GM20431 (cell line): ENCODE results near the gene LIG3.
"Not testable (repeated sequence)": the region's sequence is repeated elsewhere in the genome, so short reads cannot be mapped to it uniquely, and the experiment has no call there.

Experiments used
- in situ Hi-C: fragments of 300-500 bp; cut with MseI, MboI; formaldehyde crosslinking; loops from one replicate; pipeline ENCODE4 v1.15.0; 2020; ENCODE audit warnings: low sequenced_read_pairs; ENCODE audit not compliant: unreplicated experiment

Gene LIG3

DNA sequence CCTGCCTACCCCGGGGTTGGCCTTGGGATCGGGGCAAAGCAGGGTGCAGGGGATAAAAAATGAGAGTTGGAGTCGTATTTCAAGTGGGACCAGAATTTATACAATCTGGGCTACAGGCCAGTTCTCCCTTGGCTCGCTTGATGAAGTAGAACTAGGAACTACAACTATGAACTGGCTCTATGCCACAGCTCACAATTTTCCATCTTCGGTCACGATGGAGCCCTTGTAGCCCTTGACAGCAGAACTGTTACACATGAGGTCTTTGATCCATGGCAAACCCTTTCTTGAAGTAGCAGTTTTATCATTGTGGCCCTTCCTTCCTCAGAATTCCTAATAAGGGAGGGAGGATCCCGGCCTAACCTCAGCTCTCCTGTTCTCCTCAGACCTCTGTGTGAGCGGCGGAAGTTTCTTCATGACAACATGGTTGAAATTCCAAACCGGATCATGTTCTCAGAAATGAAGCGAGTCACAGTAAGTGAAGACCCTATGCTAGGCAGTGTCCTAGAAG lies 17.1 kb downstream of the LIG3 start:
- in situ Hi-C loops = loop anchor here (5.0 kb wide), 1 partner anchor 125 kb away; the partner anchor contains the start of gene FNDC8

DNA sequence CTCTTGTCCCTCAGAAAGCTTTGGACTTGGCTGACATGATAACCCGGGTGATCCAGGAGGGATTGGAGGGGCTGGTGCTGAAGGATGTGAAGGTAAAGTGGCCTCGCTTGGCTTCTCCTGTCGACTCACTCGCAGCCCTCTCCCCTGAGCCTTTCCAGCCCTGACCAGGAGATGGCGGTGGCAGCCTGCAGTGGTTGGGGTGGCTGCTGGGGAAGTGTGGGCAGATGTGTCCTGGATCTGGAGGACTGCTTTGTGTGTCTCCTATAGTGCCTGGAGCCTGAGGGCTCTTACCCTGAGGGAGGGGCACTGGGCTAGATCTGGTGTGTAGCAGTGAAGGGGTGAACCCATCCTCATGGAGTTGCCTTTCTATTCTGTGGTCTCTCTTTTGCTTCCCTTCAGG lies 17.9 kb downstream of the LIG3 start:
- in situ Hi-C loops = loop anchor here (5.0 kb wide), 1 partner anchor 124 kb away; the partner anchor contains the start of gene FNDC8

DNA sequence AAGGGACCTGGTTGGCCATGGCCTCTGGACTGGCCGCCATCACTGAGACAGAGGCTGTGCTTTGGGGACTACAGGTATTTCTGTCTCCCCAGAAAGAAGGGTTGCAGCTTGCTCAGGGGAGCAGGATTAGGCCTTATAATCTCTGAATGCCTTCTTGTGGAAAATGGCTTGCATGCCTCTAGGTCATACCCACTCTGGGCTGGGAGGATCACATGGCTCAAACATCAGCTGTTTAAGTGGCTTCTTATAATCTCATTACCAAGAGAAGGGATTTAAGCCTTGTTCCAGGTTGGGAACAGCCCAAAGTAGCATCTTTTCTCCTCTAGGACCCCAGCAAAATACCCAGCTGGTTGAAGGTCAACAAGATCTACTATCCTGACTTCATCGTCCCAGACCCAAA lies 19.1 kb downstream of the LIG3 start:
- in situ Hi-C loops = loop anchor here (5.0 kb wide), 1 partner anchor 123 kb away; the partner anchor contains the start of gene FNDC8

DNA sequence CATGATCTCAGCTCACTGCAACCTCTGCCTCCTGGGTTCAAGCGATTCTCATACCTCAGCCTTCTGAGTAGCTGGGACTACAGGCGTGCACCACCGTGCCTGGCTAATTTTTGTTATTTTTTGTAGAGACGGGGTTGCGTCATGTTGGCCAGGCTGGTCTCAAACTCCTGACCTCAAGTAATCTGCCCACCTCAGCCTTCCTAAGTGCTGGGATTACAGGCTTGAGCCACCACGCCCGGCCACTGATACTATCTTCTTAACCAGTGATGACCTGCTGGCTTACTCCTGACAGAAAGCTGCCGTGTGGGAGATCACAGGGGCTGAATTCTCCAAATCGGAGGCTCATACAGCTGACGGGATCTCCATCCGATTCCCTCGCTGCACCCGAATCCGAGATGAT lies 20.7 kb downstream of the LIG3 start:
- in situ Hi-C loops = not testable (repeated sequence)

DNA sequence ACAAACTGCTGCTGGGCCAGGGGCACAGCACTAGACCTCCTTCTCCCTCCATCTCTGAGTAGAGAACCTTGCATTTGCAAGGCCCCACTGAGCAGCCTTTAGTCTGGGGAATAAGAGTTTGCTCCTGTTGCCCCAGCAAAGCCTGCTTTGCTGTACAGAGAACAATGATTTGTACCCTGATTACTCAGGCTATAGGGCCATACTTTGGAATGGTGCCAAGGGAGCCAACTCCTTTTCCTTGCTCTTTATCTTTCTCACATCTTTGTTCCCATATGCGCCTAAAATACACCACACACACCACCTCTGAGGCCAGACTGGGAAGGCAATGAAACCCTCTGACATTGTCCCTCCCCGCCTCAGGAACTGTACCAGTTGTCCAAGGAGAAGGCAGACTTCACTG lies 21.2 kb downstream of the LIG3 start:
- in situ Hi-C loops = no loop called here

DNA sequence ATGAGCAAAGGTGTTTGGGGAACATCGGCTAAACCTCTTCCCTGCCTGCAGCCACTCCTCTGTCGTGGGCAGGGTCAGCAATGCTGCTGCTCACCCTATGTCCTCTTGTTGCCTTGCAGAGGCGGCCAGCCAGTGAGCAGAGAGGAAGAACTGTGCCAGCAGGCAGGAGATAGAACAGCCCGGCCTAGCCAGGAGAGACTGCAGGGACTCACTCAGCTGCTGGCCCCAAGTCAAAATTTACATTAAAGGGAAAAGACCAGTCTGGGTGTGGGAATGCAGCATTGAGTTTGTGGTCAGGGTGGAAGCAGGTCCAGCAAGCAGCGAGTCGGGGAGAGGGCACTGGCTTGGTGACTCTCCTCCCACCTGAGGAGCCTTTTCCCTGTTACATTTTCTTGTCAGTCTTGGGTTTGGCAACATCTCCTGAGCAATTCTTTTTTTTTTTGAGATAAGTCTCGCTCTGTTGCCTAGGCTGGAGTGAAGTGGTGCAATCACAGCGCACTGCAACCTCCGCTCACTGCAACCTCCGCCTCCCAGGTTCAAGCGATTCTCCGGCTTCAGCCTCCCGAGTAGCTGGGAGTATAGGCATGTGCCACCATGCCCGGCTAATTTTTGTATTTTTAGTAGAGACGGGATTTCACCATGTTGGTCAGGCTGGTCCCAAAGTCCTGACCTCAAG lies 22.7 kb downstream of the LIG3 start:
- in situ Hi-C loops = no loop called here

DNA sequence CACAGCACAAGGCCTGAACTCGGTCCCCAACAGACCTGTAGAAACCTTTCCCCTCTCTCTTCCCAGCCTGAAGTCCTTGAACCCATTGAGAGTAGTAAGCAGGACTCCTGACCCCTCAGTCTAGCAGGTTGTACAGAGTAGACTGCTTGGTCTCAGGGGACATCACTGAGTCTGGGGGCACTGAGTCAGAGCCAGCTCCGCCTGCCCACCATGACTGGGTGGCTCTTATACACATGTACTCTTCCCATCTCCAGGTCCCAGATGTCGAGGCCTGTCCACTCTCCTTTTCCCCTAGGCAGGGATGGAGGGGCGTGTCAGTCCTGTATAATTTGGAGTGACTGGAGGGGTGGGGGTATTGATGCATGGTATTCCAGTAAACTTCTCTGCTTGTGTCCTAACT lies 23.5 kb downstream of the LIG3 start:
- in situ Hi-C loops = no loop called here

DNA sequence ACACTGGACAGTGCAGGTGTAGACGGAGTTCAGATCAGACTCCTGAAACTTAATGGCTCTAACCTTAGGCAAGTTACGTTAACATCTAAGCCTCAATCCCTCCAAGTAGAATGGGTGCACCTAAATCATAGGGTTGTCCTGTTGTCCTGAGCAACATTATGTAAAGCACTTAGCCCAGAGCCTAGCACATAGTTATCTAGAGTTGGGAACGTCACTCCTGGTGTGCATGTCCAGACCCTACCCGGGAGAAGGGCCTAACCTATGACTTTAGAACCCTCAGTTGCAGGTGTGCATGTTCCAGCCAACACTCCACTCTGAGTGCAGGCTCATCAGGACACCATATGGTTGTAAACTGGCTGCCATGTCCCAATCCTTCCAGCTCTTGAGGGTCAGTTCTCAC lies 26.0 kb downstream of the LIG3 start:
- in situ Hi-C loops = no loop called here

DNA sequence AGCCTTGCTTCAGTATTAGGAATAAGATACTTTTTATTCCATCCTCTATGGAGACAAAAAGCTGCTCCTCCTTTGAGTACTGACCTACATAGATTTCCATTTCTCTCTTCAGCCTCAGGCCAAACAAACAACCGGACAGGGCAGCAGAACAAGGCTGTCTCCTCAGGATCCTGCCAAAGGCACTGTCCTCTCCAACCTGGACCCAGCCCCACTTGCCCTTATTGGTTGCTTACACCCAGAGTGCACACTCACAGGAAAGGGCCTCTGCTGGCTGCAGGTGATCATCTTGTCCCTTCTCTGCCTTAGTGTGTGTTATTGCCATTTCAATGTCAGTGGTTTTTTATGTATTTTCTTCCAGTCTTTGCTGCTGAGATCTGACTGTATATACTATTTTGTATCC lies 26.6 kb downstream of the LIG3 start:
- in situ Hi-C loops = no loop called here

DNA sequence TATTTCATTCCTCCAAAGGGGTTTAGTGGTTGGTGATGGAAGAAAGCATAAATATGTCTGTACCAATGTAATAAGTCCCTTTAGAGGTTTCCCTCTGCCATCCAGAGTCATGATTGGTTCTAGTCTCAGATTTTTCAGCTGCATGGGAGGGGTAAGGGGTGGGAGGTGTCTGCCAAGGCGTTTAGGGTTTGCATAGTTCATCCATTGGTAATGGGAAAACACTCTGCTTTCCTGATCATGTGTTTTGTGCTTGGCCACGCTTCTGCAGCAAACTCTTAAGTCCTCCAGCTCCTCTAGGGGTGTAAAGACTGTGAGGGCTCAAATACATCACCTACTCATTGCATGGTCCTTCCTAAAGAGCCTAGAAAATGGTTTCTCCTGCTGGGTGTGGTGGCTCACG lies 29.8 kb downstream of the LIG3 start:
- in situ Hi-C loops = no loop called here

DNA sequence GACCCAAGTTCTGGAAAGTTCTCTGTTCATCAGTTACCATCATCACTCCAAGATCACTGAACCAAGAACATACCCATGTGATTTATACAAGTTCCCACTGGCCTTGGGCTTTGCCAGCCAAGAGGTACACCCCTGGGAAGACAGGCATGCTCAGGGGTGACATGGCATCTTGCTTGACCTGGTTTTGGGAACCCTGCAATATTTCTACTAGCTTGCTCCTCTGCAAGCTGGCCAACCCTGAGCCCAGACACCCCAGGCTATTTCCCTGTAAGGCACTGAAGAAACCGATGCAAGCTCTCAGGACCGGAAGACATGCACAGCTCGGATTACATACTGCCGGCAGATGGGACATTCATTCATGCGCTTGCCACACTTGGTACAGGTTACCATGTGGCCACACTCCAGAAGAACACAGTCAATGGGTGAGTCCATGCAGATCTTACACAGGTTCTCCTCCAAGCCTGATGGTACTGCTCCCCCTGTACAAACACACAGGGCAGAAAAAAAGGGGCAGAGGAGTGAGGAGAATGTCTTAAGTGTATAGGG lies 31.4 kb downstream of the LIG3 start:
- in situ Hi-C loops = no loop called here

DNA sequence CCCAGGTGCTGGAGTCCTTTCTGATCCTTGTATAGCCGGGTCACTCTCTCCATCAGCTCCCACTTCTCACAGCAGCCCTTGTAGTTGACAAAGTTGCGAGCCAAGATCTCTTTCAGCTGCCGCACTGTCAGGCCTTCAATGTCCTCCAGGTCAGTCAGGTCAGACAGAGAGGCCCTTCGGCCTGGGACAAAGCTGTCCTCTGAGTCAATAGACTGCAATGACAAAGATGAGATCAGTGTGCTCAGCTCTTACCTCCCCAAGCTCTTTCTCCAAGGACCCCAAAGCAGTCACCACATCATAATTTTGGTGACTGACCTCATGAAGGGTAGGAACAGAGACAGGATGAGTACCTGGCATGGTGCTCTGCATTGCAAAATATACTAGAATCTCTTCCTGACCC lies 36.1 kb downstream of the LIG3 start:
- in situ Hi-C loops = no loop called here

DNA sequence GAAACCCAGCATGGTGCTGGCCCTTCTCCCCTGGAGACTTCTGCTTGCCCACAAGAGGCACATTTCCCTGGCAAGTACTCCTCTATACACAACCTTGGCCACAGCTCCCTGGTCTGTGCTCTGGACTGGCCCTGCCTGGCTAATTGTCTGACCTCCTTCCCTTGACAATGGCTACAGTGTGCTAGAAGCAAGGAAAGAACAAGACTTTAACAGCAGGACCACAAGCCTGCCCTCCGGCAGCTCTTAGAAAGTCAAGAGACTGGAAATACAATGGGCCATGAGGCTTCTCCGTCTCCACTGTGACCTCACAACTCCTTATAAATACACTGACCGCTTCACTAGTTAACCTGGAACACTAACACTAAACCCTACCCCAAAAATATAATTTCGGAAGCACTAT lies 36.7 kb downstream of the LIG3 start:
- in situ Hi-C loops = no loop called here

DNA sequence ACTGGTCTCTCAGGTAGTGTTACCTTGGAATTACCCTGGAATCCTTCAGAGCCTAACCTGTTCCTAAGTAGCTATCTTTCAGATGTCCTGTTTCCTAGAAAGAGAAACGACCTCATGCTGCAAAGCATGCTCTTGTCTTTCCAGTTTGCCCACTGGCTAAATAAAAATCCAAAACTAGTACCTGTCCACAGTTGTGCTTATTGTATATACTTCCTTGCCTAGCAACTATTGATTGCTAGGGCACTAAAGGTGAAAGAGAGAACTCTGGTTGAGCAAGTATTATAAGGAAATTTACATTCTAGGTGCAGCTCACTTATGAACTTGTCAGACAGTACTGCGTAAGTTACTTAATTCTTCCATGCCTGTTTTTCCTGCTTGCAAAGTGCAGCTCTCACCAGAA lies 38.5 kb downstream of the LIG3 start:
- in situ Hi-C loops = no loop called here

DNA sequence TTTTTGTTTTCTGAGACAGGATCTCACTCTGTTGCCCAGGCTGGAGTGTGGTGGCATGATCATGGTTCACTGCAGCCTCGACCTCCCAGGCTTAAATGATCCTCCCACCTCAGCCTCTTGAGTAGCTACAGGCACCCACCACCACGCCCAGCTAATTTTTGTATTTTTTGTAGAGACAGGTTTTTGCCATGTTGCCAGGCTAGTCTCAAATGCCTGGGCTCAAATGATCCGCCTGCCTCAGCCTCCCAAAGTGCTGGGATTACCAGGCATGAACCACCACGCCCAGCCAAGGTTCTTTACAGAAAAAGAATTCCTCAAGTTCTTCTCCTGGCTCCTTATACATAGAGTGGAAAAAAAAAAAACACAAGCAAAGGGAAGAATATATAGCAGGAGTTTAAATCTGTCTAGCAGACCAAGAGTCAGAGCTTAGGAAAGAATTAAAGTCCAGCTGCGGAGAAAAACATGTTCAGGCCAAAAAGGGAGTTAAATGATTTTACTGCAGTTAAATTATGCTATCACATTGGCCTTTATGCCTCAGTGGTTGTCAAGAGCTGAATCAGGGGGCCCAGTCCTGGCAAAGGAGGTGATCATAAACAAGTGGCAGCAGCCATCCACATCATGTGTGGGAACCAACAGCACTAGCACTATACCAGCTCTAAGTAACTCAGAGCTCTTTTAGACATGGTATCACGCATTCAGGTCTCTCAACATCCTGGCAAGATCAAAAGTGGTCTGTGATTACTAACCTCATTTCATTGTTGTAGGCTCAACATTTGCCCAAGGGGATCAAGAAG lies 39.3 kb downstream of the LIG3 start:
- in situ Hi-C loops = no loop called here

DNA sequence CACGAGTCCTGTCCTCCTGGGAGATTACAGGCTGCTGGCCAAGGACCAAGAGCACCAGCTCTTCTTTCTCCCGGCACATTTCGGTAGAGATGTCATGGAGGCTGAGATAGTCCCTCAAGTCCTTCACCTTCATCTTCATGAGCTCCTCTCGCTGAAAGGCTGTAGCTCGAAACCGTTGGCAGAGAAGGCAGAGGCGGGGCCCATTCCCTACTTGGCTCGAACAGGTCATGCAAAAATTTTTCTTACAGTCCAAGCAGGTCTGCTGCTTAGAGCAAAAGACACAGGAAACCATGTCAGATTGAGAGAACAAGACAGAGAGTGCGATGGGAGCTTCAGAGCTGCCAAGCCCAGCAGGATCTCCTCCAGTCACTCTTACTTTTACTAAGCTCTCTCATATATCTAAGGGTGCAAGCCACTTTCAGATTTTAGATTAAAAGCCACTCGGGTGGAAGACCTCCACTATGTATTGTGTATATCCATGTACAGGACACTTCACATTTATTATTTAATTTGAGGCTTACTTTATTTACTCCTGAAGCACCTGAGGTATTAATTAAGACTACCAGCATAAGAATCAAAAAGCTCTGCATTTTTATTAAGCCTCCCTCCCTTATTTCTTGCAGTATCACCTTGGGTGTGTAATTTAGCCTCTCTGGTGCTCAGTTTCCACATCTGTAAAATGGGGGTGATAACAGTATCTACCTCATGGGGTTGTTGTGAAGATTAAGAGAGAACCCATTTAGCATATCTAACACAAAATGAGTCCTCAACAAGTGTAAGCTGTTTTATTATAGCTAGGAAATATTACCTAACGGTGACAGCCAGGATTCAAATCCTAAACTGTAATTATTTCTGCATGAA lies 41.4 kb downstream of the LIG3 start:
- in situ Hi-C loops = no loop called here

DNA sequence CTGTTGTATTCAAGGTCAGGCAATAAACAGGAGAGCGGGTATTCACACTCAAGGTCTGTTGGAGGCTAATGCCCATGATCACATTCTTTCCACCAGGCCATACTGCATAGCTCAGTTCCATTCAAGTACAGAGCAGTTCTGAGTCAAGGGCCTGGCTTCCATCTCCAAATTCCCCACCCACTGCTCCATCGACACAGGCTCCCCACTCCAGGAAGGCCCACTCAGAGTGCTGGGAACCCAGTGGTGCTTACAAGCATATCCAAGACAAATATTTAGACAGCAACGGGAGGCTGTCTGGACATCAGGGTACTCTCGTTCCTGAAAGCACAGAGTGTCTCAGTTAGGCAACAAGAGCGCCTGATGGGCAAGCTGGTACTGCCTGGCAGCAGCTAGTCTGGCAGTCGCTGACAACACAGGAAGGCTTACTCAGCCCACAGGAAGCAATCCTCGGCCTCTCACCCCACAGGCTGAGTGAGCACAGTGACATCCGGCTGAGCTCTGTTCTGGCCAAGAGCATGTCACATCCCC lies 42.3 kb downstream of the LIG3 start:
- in situ Hi-C loops = no loop called here

DNA sequence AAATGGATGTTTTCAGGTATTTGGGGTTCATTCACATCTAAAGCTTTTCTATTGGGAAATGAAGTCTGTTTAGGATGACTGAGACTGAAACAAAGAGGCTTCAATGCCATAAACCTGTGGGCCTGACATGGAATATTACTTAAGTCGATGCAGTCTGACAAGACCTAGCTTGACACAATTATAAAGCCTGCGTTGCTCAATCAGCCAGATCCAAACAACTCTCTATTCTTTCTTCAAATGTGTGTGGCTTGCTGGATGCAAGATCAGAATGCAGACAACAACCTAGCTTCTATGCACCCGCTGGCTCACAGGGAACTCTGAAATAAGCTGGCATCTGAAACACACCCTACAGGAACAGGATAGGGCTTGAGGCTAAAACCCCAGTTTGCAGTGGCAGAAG lies 43.2 kb downstream of the LIG3 start:
- in situ Hi-C loops = no loop called here

DNA sequence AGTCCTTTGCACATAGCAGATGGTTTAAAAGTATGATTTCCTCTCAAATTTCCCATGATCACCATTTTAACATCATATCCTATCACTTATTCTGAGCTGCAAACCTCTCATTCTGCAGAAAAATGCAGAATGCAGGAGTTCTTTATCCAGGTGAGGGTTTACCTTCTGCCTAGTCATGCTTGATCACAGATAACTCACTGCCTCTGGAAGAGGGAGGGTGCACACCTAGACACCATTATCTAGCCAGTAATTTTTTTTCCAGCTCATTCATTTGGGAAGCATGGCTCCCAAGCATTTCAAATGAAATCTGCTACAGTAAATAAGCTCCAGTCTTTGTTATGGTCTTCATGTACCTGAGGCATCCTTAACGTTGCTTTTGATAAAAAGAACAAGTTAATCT lies 45.2 kb downstream of the LIG3 start:
- in situ Hi-C loops = no loop called here

DNA sequence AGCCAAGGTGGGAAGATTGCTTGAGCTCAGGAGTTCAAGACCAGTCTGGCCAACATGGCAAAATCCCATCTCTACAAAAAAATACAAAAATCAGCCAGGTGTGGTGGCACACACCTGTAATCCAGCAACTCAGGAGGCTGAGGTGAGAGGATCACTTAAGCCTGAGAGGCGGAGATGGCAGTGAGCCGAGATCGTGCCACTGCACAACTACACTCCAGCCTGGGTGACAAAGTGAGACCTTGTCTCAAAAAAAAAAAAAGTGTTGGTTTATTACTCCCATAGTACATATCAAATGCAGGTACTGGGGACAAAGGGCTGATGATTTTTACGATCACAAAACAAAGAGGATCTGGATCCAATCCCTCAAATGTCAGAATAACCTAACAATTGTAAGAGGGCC lies 47.8 kb downstream of the LIG3 start:
- in situ Hi-C loops = not testable (repeated sequence)
